Retinal pigment epithelial cell (primary cell): Measurements from ENCODE around the gene DCC.

Source experiments
- DNase-seq: peaks from one replicate; pipeline ENCODE4 v3.0.0-alpha.2; 2010; ENCODE audit warnings: low read depth
- H3K4me3 ChIP-seq: 2 replicates; pipeline ENCODE4 v1.5.1; 2011; ENCODE audit warnings: mild to moderate bottlenecking, low read length, control low read depth, moderate library complexity
- CTCF ChIP-seq: conservative IDR thresholded peaks from 2 replicates; pipeline ENCODE4 v1.5.1; 2011; ENCODE audit warnings: low read depth, low read length, control low read depth, inconsistent platforms

The DCC gene

DNA sequence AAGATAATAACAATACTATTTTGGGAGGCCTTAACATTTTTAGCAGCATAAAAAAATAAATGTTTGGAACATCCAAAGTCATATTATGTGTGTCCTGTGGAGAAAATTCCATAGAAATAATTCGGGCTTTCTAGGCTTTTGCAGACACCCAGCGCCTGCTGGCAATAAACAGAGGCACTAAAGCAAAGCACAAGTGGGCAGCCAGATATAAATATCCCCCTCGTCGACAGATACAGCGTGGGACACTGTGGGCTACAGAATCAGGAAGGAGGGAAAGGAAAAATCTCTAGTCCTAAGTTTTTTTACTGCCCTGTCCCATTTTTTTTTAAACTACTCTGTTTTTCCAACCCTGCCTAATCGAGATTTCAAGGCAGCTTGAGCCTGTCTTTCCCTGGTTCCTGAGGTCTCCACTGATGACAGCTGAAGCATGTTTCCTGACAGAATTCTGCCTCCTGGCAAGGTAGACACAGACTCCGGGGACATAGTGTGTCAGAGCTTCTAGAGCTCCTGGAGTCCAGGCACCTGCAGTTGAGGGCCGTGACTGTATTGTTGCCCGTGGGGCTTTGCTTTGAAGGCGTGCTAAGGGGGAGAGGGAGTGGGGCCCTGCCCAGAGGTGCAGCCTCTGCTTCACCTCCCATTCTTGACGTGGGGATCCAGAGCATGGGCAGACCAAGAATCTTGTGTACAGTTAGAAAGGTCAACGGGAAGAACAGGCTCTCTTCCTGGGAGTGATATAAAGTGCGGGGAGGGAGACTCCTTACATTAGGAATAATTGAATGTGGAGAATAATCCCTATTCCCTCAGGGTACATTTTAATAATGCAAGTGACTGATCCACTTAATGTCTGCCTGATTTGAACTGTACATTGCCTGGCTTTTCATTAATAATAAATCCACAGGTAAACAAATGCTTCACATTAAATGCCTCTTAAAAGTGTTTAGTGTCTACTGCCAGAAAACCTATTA lies 232.3 kb downstream of the DCC start:
- no peak for TF ChIP-seq CTCF
- no peak overlapping the region for H3K4me3 ChIP-seq
- DNase-seq = no peak

- no peak overlapping the region for H3K4me3 ChIP-seq
- DNase-seq = no peak
- TF ChIP-seq CTCF = no peak
Measured at GRCh38 chr18:52577795-52578194, 237.8 kb downstream of the DCC start.

GRCh38 chr18:52582061-52582460 lies 242.1 kb downstream of the DCC start:
- TF ChIP-seq CTCF = no peak
- DNase-seq = no peak
- H3K4me3 ChIP-seq = no peak overlapping the region

DNA sequence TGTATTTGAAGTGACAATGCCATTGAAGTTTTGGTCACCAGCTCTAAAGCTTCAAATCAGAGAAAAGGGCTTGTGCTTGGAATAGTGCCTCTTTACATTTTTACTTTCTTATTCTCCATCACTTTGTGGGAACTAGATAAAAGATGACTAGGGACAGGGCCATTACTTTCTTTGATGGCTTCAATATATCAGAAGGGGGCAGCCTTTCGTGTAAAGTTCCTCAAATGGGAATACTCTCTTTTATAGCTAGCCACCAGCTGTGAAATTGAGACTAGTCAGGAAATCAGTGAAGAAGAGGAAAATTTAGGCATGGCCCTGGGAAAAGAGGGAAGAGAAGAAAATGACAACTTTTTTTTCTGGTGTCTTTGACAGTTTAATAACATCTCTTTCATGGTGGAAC lies 242.5 kb downstream of the DCC start:
- H3K4me3 ChIP-seq = no peak overlapping the region
- TF ChIP-seq CTCF = no peak
- no peak for DNase-seq

GRCh38 chr18:52588931-52589330 lies 248.9 kb downstream of the DCC start:
- no peak for DNase-seq
- TF ChIP-seq CTCF = no peak
- H3K4me3 ChIP-seq = no peak overlapping the region

- no peak for DNase-seq
- no peak for TF ChIP-seq CTCF
Measured at GRCh38 chr18:52596748-52597435, 256.9 kb downstream of the DCC start.

More at GRCh38 chr18:52596748-52597435, 256.9 kb downstream of the DCC start:
- no peak overlapping the region for H3K4me3 ChIP-seq
